ENCODE results near the gene SEC14L5. TPM values are rescaled to one million over a fixed set of nuclear protein-coding genes. Genes with fewer than 3 reads are reported as not detected.

The SEC14L5 gene
- total and polyA plus RNA-seq, 2 of the 4 experiments (the other 2 are of a cell fraction) = 0.07 TPM; not detected in 1

GRCh38 chr16:4924593-4925292 lies 33.4 kb upstream of the SEC14L5 start:
- no peak for DNase-seq
- H3K79me1 ChIP-seq (ENCODE audit: low read depth in 1 of 2, low read length in 2 of 2) = no peaks in the 10 kb centered on the region
- BruUV-seq (replicated peaks) = no TSS peak
- H3K14ac ChIP-seq (replicated peaks; ENCODE audit: low read depth, low read length) = no peak overlapping the region
- POLR2A ChIA-PET (ENCODE audit: unreplicated experiment) = interaction anchor here (0.6 kb wide), 1 partner anchor 218 kb away, joined by 4 read pairs; no protein-coding TSS in a partner anchor
- H4K20me1 ChIP-seq (ENCODE audit: insufficient read depth, low read length) = no peaks in the 10 kb centered on the region
- no peaks in the 10 kb centered on the region for H3K9me1 ChIP-seq (ENCODE audit: insufficient read depth, low read length)
- no peak overlapping the region for H2AFZ ChIP-seq (replicated peaks; ENCODE audit: low read length, poor library complexity)
- H3K9ac ChIP-seq (ENCODE audit: low read depth, low read length) = no peak overlapping the region
- no peak overlapping the region for H3K56ac ChIP-seq (ENCODE audit: extremely low read depth, insufficient read depth, low read length)
- H3K4me3 ChIP-seq (ENCODE audit: insufficient read depth, low read depth, low read length) = no peak overlapping the region
- in situ Hi-C loops (cut with MboI; ENCODE audit: low sequenced_read_pairs) (no loop called here), dilution Hi-C loops (cut with HindIII; ENCODE audit: low sequenced_read_pairs, unreplicated experiment) (no loop called here), intact Hi-C loops (cut with micrococcal nuclease) (no loop called here)
- H3K4me1 ChIP-seq (ENCODE audit: control insufficient read depth, insufficient read depth, low read length) = peaks cover 2% of the 10 kb centered on the region; the same call in 1 of the 2 replicates
- H4K8ac ChIP-seq (ENCODE audit: low read depth in 2 of 2, low read length in 2 of 2) = no peak overlapping the region
- TF ChIP-seq POLR2A (IDR thresholded peaks at IDR 0.05; ENCODE audit: low read depth, low read length) = no peak
- no peak for TF ChIP-seq ELK1 (IDR thresholded peaks at IDR 0.05; ENCODE audit: borderline replicate concordance, low read depth, low read length)
- no peak for TF ChIP-seq RAD21 (IDR thresholded peaks at IDR 0.05; ENCODE audit: low read length)
- TF ChIP-seq RCOR1 (IDR thresholded peaks at IDR 0.05; ENCODE audit: insufficient replicate concordance, low read length) = no peak
- TF ChIP-seq RFX5 (IDR thresholded peaks at IDR 0.05; ENCODE audit: low read depth, low read length) = no peak
- no peak for TF ChIP-seq CEBPB (IDR thresholded peaks at IDR 0.05; ENCODE audit: low read depth, low read length)
- no peak for TF ChIP-seq MXI1 (IDR thresholded peaks at IDR 0.05; ENCODE audit: borderline replicate concordance, low read depth, low read length)
- TF ChIP-seq MAFK (IDR thresholded peaks at IDR 0.05; ENCODE audit: low read depth, low read length) = no peak
- TF ChIP-seq USF2 (IDR thresholded peaks at IDR 0.05; ENCODE audit: low read depth, low read length) = no peak
- no peak overlapping the region for H3K18ac ChIP-seq (ENCODE audit: low read depth, low read length)
- H2BK120ac ChIP-seq (ENCODE audit: low read depth, low read length) = no peak overlapping the region
- no peaks in the 10 kb centered on the region for H3K36me3 ChIP-seq (ENCODE audit: control insufficient read depth, insufficient read depth, low read length)
- H2BK15ac ChIP-seq (ENCODE audit: low read depth, low read length) = no peak overlapping the region
- H4K91ac ChIP-seq (ENCODE audit: insufficient read depth, low read depth, low read length) = no peak overlapping the region
- peaks cover 10% of the 10 kb centered on the region for H3K9me3 ChIP-seq (ENCODE audit: control insufficient read depth, insufficient read depth, low read length)
- CTCF ChIA-PET = no interaction called here
- no peak for ATAC-seq (ENCODE audit: low read depth)
- H2BK20ac ChIP-seq (ENCODE audit: low read depth, low read length) = no peak overlapping the region
- H2AK5ac ChIP-seq (ENCODE audit: low read depth, low read length) = no peak overlapping the region
- H2AK9ac ChIP-seq (replicated peaks; ENCODE audit: low read depth, low read length, poor library complexity) = no peak overlapping the region
- no peak overlapping the region for H4K5ac ChIP-seq (ENCODE audit: low read depth, low read length)
- H3K23ac ChIP-seq (ENCODE audit: low read depth, low read length) = no peak overlapping the region
- H3K4ac ChIP-seq (ENCODE audit: low read depth, low read length) = no peak overlapping the region
- no peak overlapping the region for H2BK5ac ChIP-seq (ENCODE audit: low read depth, low read length, poor library complexity, severe bottlenecking)
- H3K4me2 ChIP-seq (ENCODE audit: low read depth, low read length) = no peak overlapping the region
- no peak overlapping the region for H3K27ac ChIP-seq (ENCODE audit: insufficient read depth, low read length)
- WGBS, 2 experiments (ENCODE audit: extremely low coverage in 2 of 2, insufficient read length in 1 of 2) = 42% methylated on average over 5 of the region's 12 CpGs; no CpG with 5 or more reads in 1 of the 2 experiments
- H3K27me3 ChIP-seq (ENCODE audit: control insufficient read depth, insufficient read depth, low read length) = peaks cover 21% of the 10 kb centered on the region
